ENCODE data around the gene GUCD1. TPM values are rescaled to one million over a fixed set of nuclear protein-coding genes. Genes with fewer than 3 reads are reported as not detected.

Gene GUCD1
- total RNA-seq, 1 experiment from 2014 or later: 87.4 TPM

- no peak overlapping the region for H4K8ac ChIP-seq (replicated peaks; ENCODE audit: insufficient read length, low read depth, low read length)
- H2AFZ ChIP-seq (ENCODE audit: low read length): no peak overlapping the region
- no peaks in the 10 kb centered on the region for H3K79me2 ChIP-seq (ENCODE audit: insufficient read depth, low read length)
- H3K4ac ChIP-seq (ENCODE audit: low read depth, low read length): no peak overlapping the region
- WGBS (ENCODE audit: extremely low coverage, insufficient read length, low lambda C conversion rate): no CpG with 5 or more reads among the region's 1 CpG
- H2BK20ac ChIP-seq (ENCODE audit: low read depth, low read length, poor library complexity, severe bottlenecking): no peak overlapping the region
- H2BK120ac ChIP-seq (ENCODE audit: low read depth, low read length, poor library complexity, severe bottlenecking): no peak overlapping the region
- H3K4me1 Mint-ChIP-seq: peaks cover 33 to 39% of the 10 kb centered on the region in 2 experiments
- H3K9ac ChIP-seq (ENCODE audit: extremely low read depth, insufficient read length, low read length): no peak overlapping the region
- no peaks in the 10 kb centered on the region for H3K9me3 ChIP-seq (ENCODE audit: control insufficient read depth, low read depth, low read length)
- H3K18ac ChIP-seq (ENCODE audit: insufficient read length, low read depth, low read length): no peak overlapping the region
- H3K27ac Mint-ChIP-seq: no peak overlapping the region
- no peak overlapping the region for H2BK15ac ChIP-seq (ENCODE audit: low read depth, low read length)
- no peak overlapping the region for H3K56ac ChIP-seq (ENCODE audit: insufficient read length, low read depth, low read length)
- H2AK5ac ChIP-seq (ENCODE audit: insufficient read length, low read length): no peak overlapping the region
- H3K9me3 Mint-ChIP-seq: no peaks in the 10 kb centered on the region; a peak in 1 of 5 replicates
- H4K20me1 ChIP-seq (ENCODE audit: control insufficient read depth, insufficient read depth, insufficient read length): no peaks in the 10 kb centered on the region
- H3K4me2 ChIP-seq (ENCODE audit: insufficient read depth, insufficient read length, low read length): no peak overlapping the region
- no peak overlapping the region for H3K23ac ChIP-seq (ENCODE audit: insufficient read length, low read depth, low read length)
- no peak overlapping the region for H2BK12ac ChIP-seq (ENCODE audit: insufficient read length, low read depth, low read length)
- no peak overlapping the region for H3T11ph ChIP-seq (ENCODE audit: low read length)
- TF ChIP-seq CTCF (conservative IDR thresholded peaks at IDR 0.05): no peak
- DNase-seq: no peak
- no peak overlapping the region for H3K14ac ChIP-seq (ENCODE audit: insufficient read depth, low read length)
- H3K79me1 ChIP-seq (ENCODE audit: insufficient read depth, low read depth, low read length, poor library complexity, severe bottlenecking): no peaks in the 10 kb centered on the region
- no peaks in the 10 kb centered on the region; the same call in 1 of the 2 replicates for H3K4me1 ChIP-seq (ENCODE audit: insufficient read depth, low read length)
- H3K36me3 Mint-ChIP-seq (ENCODE audit: insufficient read depth in 1 of 3, low read depth in 3 of 3): no peaks in the 10 kb centered on the region
- H3K27me3 Mint-ChIP-seq (ENCODE audit: low read depth): peaks cover 20% of the 10 kb centered on the region
- no peak overlapping the region for H4K91ac ChIP-seq (ENCODE audit: insufficient read length, low read depth, low read length)
- H2BK5ac ChIP-seq (ENCODE audit: insufficient read length, low read length): no peak overlapping the region
- no peak overlapping the region for H4K5ac ChIP-seq (ENCODE audit: insufficient read length, low read depth, low read length)
- no peaks in the 10 kb centered on the region; the same call in 1 of the 2 replicates for H3K27me3 ChIP-seq (ENCODE audit: insufficient read depth, low read length)
- no peak overlapping the region for H3K27ac ChIP-seq (ENCODE audit: insufficient read length, low read depth, low read length)
- H3K4me3 Mint-ChIP-seq: no peak overlapping the region
- H3K23me2 ChIP-seq (ENCODE audit: insufficient read length, low read depth, low read length, poor library complexity, severe bottlenecking): no peaks in the 10 kb centered on the region
These were observed 52.4 kb downstream of the GUCD1 start for GRCh38 chr22:24502541-24502940.
